ENCODE data around the gene MARCKS. TPM values are rescaled to one million over a fixed set of nuclear protein-coding genes. Genes with fewer than 3 reads are reported as not detected.

Gene MARCKS
- total RNA-seq (2014; rRNA removed; shearing (Covaris generic)), result 49.6 and 53.1 TPM in 2 replicates

- peak; percentile 93 for DNase-seq (ENCODE audit: low spot score)
Measured at GRCh38 chr6:113856625-113857555, at the start of gene MARCKS. TSS of gene MARCKS (plus strand) at chr6:113857345. CDS start at chr6:113857746, 401 bp downstream.

GRCh38 chr6:113809826-113810225 lies 47.3 kb upstream of the MARCKS start:
- DNase-seq (ENCODE audit: low spot score), result no peak

GRCh38 chr6:113813142-113813541 lies 44.0 kb upstream of the MARCKS start:
- DNase-seq (ENCODE audit: low spot score), result no peak

- DNase-seq (ENCODE audit: low spot score), result peak; percentile 48
Measured at GRCh38 chr6:113818578-113818977, 38.6 kb upstream of the MARCKS start.

- DNase-seq (ENCODE audit: low spot score), result peak; percentile 67
Measured at GRCh38 chr6:113819169-113819830, 37.8 kb upstream of the MARCKS start.

- no peak for DNase-seq (ENCODE audit: low spot score)
Measured at GRCh38 chr6:113820761-113821160, 36.4 kb upstream of the MARCKS start.

GRCh38 chr6:113821445-113821844 lies 35.7 kb upstream of the MARCKS start:
- DNase-seq (ENCODE audit: low spot score), result no peak

- no peak for DNase-seq (ENCODE audit: low spot score)
Measured at GRCh38 chr6:113823916-113824315, 33.2 kb upstream of the MARCKS start.

- DNase-seq (ENCODE audit: low spot score), result no peak
Measured at GRCh38 chr6:113824411-113824810, 32.7 kb upstream of the MARCKS start.

GRCh38 chr6:113824866-113825265 lies 32.3 kb upstream of the MARCKS start:
- DNase-seq (ENCODE audit: low spot score), result no peak

GRCh38 chr6:113825781-113826180 lies 31.4 kb upstream of the MARCKS start:
- no peak for DNase-seq (ENCODE audit: low spot score)

- no peak for DNase-seq (ENCODE audit: low spot score)
Measured at GRCh38 chr6:113828984-113829695, 28.0 kb upstream of the MARCKS start.

- DNase-seq (ENCODE audit: low spot score), result no peak
Measured at GRCh38 chr6:113829696-113830045, 27.5 kb upstream of the MARCKS start.

GRCh38 chr6:113830140-113830539 lies 27.0 kb upstream of the MARCKS start:
- no peak for DNase-seq (ENCODE audit: low spot score)

- DNase-seq (ENCODE audit: low spot score), result no peak
Measured at GRCh38 chr6:113833537-113833936, 23.6 kb upstream of the MARCKS start.

GRCh38 chr6:113837170-113837569 lies 20.0 kb upstream of the MARCKS start:
- DNase-seq (ENCODE audit: low spot score), result no peak

GRCh38 chr6:113842165-113842564 lies 15.0 kb upstream of the MARCKS start:
- DNase-seq (ENCODE audit: low spot score), result no peak

GRCh38 chr6:113843500-113844073 lies 13.6 kb upstream of the MARCKS start:
- DNase-seq (ENCODE audit: low spot score), result no peak

- no peak for DNase-seq (ENCODE audit: low spot score)
Measured at GRCh38 chr6:113846577-113846976, 10.6 kb upstream of the MARCKS start.

- no peak for DNase-seq (ENCODE audit: low spot score)
Measured at GRCh38 chr6:113847447-113847846, 9.7 kb upstream of the MARCKS start.

- no peak for DNase-seq (ENCODE audit: low spot score)
Measured at GRCh38 chr6:113848280-113848679, 8.9 kb upstream of the MARCKS start.

- no peak for DNase-seq (ENCODE audit: low spot score)
Measured at GRCh38 chr6:113848811-113849210, 8.3 kb upstream of the MARCKS start.

All from HT-29 (cell line).